Activated CD4-positive, alpha-beta T cell treated with anti-CD3 and anti-CD28 coated beads, Interleukin-2, Interleukin-4, amounts not matched to agents 100 ng/mL and 50 ng/mL, durations not matched to agents 16 hours and 8 hours (primary cell): Measurements from ENCODE around the gene ACLY.
"Not testable (repeated sequence)": the region's sequence is repeated elsewhere in the genome, so short reads cannot be mapped to it uniquely, and the experiment has no call there.

Experiments used
- DNase-seq: peaks from one replicate; pipeline ENCODE4 v3.0.0-alpha.2; 2020; ENCODE audit warnings: low spot score

Gene ACLY

GRCh38 chr17:41829961-41830360, 88.8 kb downstream of the ACLY start:
- not testable (repeated sequence) for DNase-seq

DNA sequence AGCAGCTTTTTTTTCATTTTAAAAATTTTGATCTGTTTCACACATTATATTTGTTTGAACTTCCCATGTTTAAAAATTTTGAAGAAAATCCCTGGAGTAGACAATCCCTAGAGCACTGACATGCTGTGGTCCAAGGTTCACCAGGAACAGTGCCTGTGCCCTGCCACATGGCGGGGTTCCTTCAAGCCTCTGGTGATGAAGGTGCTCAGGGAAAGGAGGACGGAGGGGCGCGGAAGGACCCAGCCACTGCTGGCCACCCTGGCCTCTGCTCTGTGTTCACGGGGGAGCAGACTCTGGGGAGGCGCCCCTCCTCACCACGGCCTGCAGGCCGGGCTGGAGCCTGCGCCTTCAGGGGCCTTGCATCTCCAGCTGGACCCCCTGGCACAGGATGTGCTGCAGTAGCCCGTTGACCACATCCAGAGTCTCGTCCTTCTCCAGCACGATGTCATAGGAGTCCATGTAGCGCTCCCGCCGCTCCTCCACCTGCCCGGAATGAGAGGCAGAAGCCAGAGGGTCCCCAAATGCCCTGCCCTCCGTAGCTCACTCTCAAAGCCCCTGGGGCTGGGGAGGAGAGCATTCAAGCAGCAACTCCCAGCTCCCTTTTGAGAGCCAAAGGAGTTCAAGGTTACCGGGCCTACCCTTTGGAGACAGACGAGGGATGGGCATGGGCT, 93.4 kb downstream of the ACLY start:
- no peak for DNase-seq

GRCh38 chr17:41824086-41824485, 94.7 kb downstream of the ACLY start:
- DNase-seq: no peak

- DNase-seq: no peak
Measured at GRCh38 chr17:41823580-41823979, 95.2 kb downstream of the ACLY start.

GRCh38 chr17:41823141-41823524, 95.6 kb downstream of the ACLY start:
- DNase-seq: no peak

- DNase-seq: no peak
Measured at GRCh38 chr17:41822216-41823140, 96.3 kb downstream of the ACLY start.

DNA sequence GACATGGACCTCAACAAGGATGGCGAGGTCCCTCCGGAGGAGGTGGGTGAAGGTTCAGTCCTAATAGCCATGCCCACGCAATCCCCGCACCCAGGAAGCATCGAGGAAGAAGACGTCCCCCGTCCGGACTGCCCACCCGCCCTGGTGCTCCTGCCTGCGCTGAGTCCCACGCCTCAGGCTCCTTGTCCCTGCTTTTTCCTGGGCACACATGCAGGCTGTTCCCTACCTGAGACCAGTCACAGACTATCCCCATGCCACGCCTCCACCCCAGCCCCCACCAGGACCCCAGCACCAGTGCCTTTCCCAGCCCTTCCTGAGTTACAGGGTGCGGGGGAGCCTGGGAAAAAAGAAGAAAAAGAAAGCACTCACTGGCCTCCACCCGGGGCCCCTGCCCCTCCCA, 97.0 kb downstream of the ACLY start:
- no peak for DNase-seq

DNA sequence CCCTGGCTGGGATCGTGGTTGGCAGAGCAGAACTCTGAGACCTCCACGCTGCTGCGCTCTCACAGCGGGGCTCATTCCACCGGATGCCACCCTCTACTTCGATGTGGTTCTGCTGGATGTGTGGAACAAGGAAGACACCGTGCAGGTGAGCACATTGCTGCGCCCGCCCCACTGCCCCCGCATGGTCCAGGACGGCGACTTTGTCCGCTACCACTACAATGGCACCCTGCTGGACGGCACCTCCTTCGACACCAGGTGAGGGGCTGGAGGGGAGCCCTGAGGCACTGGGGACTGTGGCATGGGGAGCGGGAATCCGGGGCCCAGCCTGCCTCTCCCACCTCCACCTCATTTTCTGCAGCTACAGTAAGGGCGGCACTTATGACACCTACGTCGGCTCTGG, 100.7 kb downstream of the ACLY start:
- no peak for DNase-seq
